MG63 (cell line): Measurements from ENCODE around the gene ACER3. TPM values are rescaled to one million over a fixed set of nuclear protein-coding genes. Genes with fewer than 3 reads are reported as not detected.
"Not testable (repeated sequence)": the region's sequence is repeated elsewhere in the genome, so short reads cannot be mapped to it uniquely, and the experiment has no call there.

Experiments
- DNase-seq: peaks from one replicate; pipeline ENCODE4 v3.0.0-alpha.2; 2020
- H3K27me3 ChIP-seq: fragments of 250-450 bp; sonication (Bioruptor Pico); 2 replicates; pipeline ENCODE4 v1.5.1; 2020; ENCODE audit warnings: mild to moderate bottlenecking, moderate library complexity
- H3K36me3 ChIP-seq: fragments of 250-450 bp; sonication (Bioruptor Pico); 2 replicates; pipeline ENCODE4 v1.5.1; 2020; ENCODE audit warnings: mild to moderate bottlenecking, moderate library complexity
- H3K4me3 ChIP-seq: fragments of 250-450 bp; sonication (Bioruptor Pico); 2 replicates; pipeline ENCODE4 v1.5.1; 2020; ENCODE audit warnings: mild to moderate bottlenecking, moderate library complexity
- H3K9me3 ChIP-seq: fragments of 250-450 bp; sonication (Bioruptor Pico); 2 replicates; pipeline ENCODE4 v1.5.1; 2020; ENCODE audit warnings: mild to moderate bottlenecking, moderate library complexity
- total RNA-seq: library from RNA; depleted of rRNA; stranded (reverse); fragments of >200 nt; shearing (Covaris generic); gene quantifications from 2 replicates; pipeline ENCODE4 v1.2.3, GENCODE V29; 2014; ENCODE audit warnings: low replicate concordance

Gene ACER3
- total RNA-seq, 1 experiment from 2014 or later, result 15.8 TPM

GRCh38 chr11:76987203-76987602, 126.5 kb downstream of the ACER3 start:
- no peaks in the 10 kb centered on the region for H3K27me3 ChIP-seq
- DNase-seq, result no peak
- H3K9me3 ChIP-seq, result no peaks in the 10 kb centered on the region
- H3K4me3 ChIP-seq, result no peak overlapping the region
- H3K36me3 ChIP-seq, result no peaks in the 10 kb centered on the region

- H3K27me3 ChIP-seq, result no peaks in the 10 kb centered on the region
- no peaks in the 10 kb centered on the region for H3K9me3 ChIP-seq
- DNase-seq, result no peak
- no peak overlapping the region for H3K4me3 ChIP-seq
- H3K36me3 ChIP-seq, result no peaks in the 10 kb centered on the region
Observed at GRCh38 chr11:76990628-76991027, 129.9 kb downstream of the ACER3 start.

DNA sequence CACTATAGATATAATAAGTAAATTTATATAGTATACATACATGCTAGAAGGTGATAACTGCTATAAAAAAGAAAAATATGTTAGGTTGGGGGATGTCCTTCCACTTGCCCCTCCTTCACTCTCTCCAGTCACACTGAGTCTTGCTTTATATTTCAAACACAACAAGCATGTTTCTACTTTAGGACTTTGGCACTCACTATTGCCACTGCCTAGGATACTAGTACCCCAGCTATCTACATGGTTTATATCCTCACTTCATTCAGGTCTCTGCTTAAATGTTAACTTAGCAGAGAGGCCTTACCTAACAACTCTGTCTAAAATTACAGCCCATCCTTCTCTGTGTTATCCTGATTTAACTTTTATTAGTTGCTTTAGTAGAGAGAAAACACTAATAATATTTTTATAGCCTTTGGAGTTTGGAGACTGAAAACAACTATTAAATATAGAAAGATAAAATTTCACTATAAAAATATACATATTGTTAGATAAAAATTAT, 134.4 kb downstream of the ACER3 start:
- Histone ChIP-seq H3K27me3 (no peaks in the 10 kb centered on the region), H3K9me3 (no peaks in the 10 kb centered on the region), H3K36me3 (no peaks in the 10 kb centered on the region), H3K4me3 (no peak overlapping the region)
- no peak for DNase-seq

GRCh38 chr11:76997512-76997911, 136.8 kb downstream of the ACER3 start:
- no peak for DNase-seq
- Histone ChIP-seq H3K36me3 (no peaks in the 10 kb centered on the region), H3K9me3 (no peaks in the 10 kb centered on the region), H3K27me3 (no peaks in the 10 kb centered on the region), H3K4me3 (no peak overlapping the region)

- Histone ChIP-seq H3K4me3 (no peak overlapping the region), H3K9me3 (no peaks in the 10 kb centered on the region), H3K36me3 (no peaks in the 10 kb centered on the region), H3K27me3 (no peaks in the 10 kb centered on the region)
- no peak for DNase-seq
Observed at GRCh38 chr11:76999597-76999996, 138.9 kb downstream of the ACER3 start.

DNA sequence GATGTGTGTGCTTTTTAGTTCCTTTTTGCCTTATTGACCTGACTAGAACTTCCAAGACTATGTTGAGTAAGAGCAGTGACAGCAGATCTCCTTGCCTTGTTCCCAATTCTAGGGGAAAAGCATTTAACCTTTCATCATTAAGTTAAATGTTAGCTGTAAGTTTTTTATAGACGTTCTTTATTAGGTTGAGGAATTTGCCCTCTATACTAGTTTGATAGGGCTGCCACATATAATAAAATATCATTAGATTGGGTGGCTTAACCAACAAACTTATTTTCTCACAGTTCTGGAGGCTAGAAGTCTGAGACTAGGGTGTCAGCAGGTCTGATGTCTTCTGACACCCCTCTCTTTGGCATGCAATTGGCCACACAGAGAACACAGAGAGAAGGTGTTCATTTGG, 140.9 kb downstream of the ACER3 start:
- Histone ChIP-seq H3K36me3 (no peaks in the 10 kb centered on the region), H3K4me3 (no peak overlapping the region), H3K9me3 (no peaks in the 10 kb centered on the region), H3K27me3 (no peaks in the 10 kb centered on the region)
- no peak for DNase-seq

DNA sequence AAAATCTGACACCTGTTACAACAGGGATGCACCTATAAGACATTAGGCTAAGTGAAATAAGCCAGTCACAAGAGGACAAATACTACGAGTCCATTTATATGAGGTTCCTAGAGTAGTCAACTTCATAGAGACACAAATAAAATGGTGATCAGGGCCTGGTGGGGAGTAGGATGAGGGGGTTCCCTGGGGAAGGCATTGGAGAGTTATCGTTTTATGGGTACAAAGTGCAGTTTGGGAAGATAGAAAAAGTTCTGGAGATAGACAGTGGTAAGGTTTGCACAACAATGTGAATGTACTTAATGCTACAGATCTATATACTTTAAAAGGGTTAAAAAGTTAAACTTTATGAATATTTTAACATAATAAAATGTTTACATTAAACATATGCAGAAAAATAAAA, 142.1 kb downstream of the ACER3 start:
- Histone ChIP-seq H3K4me3 (no peak overlapping the region), H3K9me3 (no peaks in the 10 kb centered on the region), H3K36me3 (no peaks in the 10 kb centered on the region; the same call in 1 of the 2 replicates), H3K27me3 (no peaks in the 10 kb centered on the region)
- DNase-seq, result no peak

DNA sequence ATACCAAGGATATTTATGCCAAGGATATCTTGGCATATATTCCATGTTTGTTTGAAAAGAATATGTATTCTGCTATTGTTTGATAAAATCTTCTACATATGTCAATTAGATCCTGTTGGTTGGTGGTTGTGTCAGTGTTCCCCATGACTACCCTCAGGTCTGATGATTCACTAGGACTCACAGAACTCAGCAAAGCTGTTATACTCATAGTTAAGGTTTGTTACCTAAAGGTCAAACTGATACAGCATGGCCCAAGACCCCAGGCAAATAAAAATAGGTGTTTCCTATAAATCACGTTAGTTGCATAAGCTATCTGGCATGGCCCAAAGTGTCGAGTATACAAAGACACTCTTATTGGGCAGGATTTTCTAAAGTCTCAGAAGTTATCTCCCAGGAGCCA, 143.2 kb downstream of the ACER3 start:
- Histone ChIP-seq H3K9me3 (0 out of 2 replicates have a peak, but pooled peaks cover 3% of the 10 kb centered on the region), H3K4me3 (no peak overlapping the region), H3K27me3 (no peaks in the 10 kb centered on the region), H3K36me3 (no peaks in the 10 kb centered on the region; the same call in 1 of the 2 replicates)
- DNase-seq, result no peak

DNA sequence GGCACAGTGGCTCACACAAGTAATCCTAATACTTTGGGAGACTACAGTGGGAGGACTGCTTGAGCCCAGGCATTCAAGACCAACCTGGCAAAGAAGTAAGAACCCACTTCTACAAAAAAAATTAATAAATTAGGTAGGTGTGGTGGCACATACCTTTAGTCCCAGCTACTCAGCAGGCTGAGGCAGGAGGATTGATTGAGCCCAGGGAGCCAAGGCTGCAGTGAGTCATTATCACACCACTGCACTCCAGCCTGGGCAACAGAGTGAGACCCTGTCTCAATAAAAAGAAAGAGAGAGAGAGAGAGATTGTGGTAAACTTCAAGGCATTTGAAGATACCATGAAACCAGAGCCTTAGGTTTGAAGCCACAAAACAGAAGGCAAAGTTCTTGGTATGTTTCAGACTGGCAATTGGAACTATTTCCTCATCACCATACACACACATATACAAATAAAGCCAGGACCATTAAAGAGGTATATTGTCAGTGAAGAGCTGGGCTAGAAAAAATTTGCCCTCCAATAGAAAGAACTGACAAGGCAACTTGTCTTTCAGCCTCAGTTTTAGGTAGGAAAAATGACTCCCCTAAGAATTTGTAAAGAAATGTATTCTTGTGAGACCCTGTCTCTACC, 148.9 kb downstream of the ACER3 start:
- no peak for DNase-seq
- Histone ChIP-seq H3K27me3 (no peaks in the 10 kb centered on the region), H3K36me3 (no peaks in the 10 kb centered on the region; the same call in 1 of the 2 replicates), H3K4me3 (no peak overlapping the region), H3K9me3 (0 out of 2 replicates have a peak, but pooled peaks cover 3% of the 10 kb centered on the region)

DNA sequence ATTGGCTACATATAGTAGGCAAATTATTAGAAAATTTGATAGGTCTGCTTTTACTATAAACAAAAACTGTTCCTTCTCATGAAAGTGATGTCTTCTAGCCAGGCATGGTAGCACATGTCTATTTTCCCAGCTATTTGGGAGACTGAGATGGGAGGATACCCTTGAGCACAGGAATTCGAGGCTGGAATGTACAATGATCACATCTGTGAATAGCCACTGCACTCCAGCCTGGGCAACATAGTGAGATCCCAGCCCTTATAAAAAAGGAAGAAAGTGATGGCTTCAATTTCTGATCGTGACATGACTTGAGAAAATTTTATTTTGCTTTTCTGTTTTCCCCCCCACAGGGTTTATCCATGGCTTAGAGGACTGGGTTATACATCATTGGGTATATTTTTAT, 154.0 kb downstream of the ACER3 start:
- no peak for DNase-seq
- Histone ChIP-seq H3K27me3 (no peaks in the 10 kb centered on the region), H3K4me3 (no peak overlapping the region), H3K9me3 (no peaks in the 10 kb centered on the region), H3K36me3 (no peaks in the 10 kb centered on the region)

DNA sequence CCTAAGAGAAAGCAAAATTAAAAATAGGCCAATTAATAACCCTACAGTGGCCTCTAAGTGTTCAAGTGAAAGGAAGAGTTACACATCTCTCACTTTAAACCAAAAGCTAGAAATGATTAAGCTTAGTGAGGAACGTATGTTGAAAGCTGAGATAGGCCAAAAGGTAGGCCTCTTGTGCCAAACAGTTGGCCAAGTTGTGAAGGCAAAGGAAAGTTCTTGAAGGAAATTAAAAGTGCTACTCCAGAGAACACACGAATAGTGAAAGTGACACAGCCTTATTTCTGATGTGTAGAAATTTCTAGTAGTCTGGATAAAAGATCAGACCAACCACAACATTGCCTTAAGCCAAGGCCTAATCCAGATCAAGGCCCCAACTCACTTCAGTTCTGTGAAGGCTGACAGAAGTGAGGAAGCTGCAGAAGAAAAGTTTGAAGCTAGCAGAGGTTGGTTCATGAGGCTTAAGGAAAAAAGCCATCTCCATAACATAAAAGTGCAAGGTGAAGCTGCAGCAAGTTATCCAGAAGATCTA, 157.7 kb downstream of the ACER3 start:
- not testable (repeated sequence) for H3K27me3 ChIP-seq, H3K36me3 ChIP-seq, H3K9me3 ChIP-seq, DNase-seq, H3K4me3 ChIP-seq

GRCh38 chr11:77019976-77020595, 159.4 kb downstream of the ACER3 start:
- Histone ChIP-seq H3K36me3 (no peaks in the 10 kb centered on the region), H3K9me3 (no peaks in the 10 kb centered on the region), H3K27me3 (no peaks in the 10 kb centered on the region), H3K4me3 (no peak overlapping the region)
- peak; percentile 34 for DNase-seq

GRCh38 chr11:77020734-77021133, 160.0 kb downstream of the ACER3 start:
- DNase-seq, result no peak
- no peaks in the 10 kb centered on the region for H3K9me3 ChIP-seq
- no peaks in the 10 kb centered on the region for H3K36me3 ChIP-seq
- no peak overlapping the region for H3K4me3 ChIP-seq
- no peaks in the 10 kb centered on the region for H3K27me3 ChIP-seq

GRCh38 chr11:77024745-77025144, 164.0 kb downstream of the ACER3 start:
- no peaks in the 10 kb centered on the region for H3K9me3 ChIP-seq
- no peaks in the 10 kb centered on the region for H3K36me3 ChIP-seq
- H3K27me3 ChIP-seq, result no peaks in the 10 kb centered on the region
- no peak overlapping the region for H3K4me3 ChIP-seq
- DNase-seq, result no peak

DNA sequence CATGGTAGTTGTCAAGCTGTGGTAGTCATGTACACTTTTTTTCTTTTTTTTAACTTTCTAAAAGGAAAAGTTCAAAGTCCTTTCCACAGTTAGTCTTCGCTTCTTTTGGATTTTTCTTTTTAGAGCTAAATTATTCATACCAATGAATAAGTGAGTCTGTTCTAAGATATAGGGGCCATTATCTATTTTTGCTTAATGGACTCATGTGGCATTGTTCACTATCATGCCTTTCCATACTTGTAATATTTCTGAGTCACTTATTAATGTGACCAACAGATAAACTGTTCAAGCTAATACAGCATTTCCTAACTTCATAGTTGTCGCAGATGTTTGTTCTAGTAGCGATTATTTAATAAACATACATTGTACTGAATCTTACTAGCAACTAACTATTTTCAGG, 165.5 kb downstream of the ACER3 start:
- no peak for DNase-seq
- H3K27me3 ChIP-seq, result no peaks in the 10 kb centered on the region

GRCh38 chr11:77026743-77027142, 166.0 kb downstream of the ACER3 start:
- H3K36me3 ChIP-seq, result no peaks in the 10 kb centered on the region
- no peak overlapping the region for H3K4me3 ChIP-seq
- DNase-seq, result no peak
- H3K27me3 ChIP-seq, result no peaks in the 10 kb centered on the region
- no peaks in the 10 kb centered on the region for H3K9me3 ChIP-seq

More for the DNA sequence above, 165.5 kb downstream of the ACER3 start:
- no peaks in the 10 kb centered on the region for H3K36me3 ChIP-seq
- no peak overlapping the region for H3K4me3 ChIP-seq
- no peaks in the 10 kb centered on the region for H3K9me3 ChIP-seq

- Histone ChIP-seq H3K27me3 (no peaks in the 10 kb centered on the region), H3K36me3 (no peaks in the 10 kb centered on the region), H3K4me3 (no peak overlapping the region), H3K9me3 (no peaks in the 10 kb centered on the region)
- no peak for DNase-seq
Observed at GRCh38 chr11:77027275-77027674, 166.6 kb downstream of the ACER3 start.

- Histone ChIP-seq H3K9me3 (no peaks in the 10 kb centered on the region), H3K36me3 (no peaks in the 10 kb centered on the region), H3K27me3 (no peaks in the 10 kb centered on the region), H3K4me3 (no peak overlapping the region)
- no peak for DNase-seq
Observed at GRCh38 chr11:77029829-77030228, 169.1 kb downstream of the ACER3 start.
